Activated CD4-positive, alpha-beta T cell treated with anti-CD3 and anti-CD28 coated beads, Interleukin-2, Interleukin-4, amounts not matched to agents 100 ng/mL and 50 ng/mL, durations not matched to agents 16 hours and 8 hours (primary cell): ENCODE data around the gene PCDHA1.
A peak's percentile ranks its signal among the peaks of the same experiment; 100 is the strongest.

Source experiments
- DNase-seq: peaks from one replicate; pipeline ENCODE4 v3.0.0-alpha.2; 2020; ENCODE audit warnings: low spot score

Gene PCDHA1

GRCh38 chr5:140988608-140989007 is 202.7 kb downstream of the PCDHA1 start:
- no peak for DNase-seq

DNA sequence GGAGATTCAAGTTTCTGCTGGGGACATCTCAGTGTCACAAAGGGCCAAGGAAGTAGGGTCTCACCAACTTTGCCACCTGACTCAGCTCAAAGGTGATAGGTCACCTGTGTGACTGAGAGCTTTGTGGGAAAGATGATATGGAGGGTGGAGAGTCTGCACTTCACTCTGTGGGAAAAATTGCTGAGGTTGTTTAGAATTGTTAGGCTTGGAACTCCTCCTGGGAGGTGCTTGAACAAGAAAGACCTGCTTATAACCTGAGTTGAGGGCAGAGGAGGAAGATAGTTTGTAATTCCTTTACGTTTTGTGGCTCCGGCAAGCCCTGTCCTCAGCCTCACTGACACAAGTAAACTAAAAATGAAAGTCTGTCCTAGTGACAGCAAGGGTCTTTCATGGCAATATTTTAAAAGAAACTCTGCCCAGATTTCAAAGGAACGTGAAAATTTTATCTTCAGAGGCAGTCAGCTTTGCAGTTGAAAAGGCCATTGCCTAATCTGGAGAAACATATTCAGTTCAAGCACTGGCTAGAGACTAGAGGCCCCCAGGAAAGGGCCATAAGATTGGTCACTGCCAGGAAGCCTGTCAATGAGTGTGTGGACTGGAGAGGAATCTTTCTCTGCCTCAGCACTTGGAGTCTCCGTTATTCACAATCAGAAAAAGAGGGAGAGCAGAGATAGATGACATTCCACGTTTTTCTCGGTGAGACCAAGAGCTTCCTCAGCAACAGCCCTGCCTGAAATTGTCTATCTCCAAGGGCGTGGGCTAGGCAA is 203.5 kb downstream of the PCDHA1 start:
- DNase-seq: no peak

DNA sequence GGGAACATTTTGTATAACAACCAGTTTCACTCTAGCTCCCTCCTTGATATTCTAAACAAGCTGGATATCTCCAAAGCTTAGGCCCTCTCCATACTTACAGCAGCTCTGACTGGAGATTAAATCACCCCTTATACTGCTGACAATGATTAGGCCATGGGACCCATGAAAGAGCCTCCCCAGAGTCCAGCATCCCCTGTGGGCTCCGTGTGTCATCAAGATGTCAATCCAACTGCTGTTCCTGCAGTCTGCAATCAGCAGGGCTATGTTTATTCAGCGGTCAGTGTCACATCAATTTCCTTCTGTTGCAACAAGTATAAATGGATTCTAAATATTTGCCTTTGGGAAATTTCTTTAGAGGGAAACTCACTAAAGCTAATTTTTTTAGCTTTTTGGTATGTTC is 206.9 kb downstream of the PCDHA1 start:
- no peak for DNase-seq

DNA sequence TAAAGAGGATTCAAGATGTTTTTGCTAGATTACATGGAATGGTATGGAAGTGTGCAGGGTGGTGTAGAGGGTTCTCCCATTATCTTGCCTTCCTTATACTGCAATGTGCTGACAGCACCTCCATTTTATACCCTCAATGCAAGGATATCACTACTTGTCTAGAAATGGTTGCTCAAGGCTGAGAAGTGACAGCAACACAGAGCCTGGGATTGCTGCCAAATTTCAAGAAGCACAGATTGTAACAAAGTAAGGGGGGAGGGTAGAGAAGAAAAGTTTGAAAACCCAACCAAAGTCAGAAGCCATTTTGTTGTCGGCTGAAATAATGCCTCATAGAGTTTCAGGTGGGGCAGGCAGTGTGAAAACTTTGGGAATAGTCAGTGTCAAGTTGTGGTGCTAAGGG is 210.1 kb downstream of the PCDHA1 start:
- DNase-seq: no peak

GRCh38 chr5:140998921-140999410 is 213.0 kb downstream of the PCDHA1 start:
- DNase-seq: no peak

GRCh38 chr5:141001446-141001843 is 215.5 kb downstream of the PCDHA1 start:
- DNase-seq: no peak

- DNase-seq: no peak
Measured at GRCh38 chr5:141001844-141002604, 216.1 kb downstream of the PCDHA1 start.

DNA sequence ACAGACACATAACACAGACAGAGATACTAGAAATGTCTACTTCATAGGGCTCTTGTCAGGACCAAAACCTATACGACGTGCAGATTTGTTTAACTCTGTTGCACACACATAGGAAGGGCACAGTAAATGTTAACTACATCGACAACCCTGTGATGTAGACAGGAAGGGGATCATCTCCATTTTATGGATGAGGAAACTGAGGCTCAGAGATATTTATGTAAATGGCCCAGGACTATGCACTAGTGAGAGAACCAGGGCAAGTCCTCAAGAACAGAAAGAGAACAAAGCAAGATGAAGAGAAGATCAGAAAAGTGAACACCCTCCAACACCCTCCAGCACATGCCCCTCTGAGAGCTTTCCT is 216.6 kb downstream of the PCDHA1 start:
- DNase-seq: no peak

DNA sequence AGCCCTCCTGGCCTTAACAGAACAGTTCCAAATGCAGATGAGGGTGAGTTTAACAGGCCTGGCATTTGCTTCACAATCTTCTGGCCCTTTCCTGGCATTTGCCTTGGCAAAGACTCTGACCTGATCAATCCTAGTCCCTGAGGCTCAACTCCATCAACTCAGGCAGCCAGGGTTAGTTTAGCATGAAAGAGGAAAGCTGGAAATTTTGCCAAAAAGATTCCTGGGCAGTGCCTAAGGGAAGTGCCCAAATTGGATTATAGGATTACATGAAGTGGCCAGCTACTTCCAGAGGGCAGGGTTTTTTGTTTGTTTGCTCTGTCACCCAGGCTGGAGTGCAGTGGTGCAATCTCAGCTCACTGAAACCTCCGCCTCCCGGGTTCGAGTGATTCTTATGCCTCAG is 217.1 kb downstream of the PCDHA1 start:
- DNase-seq: no peak

DNA sequence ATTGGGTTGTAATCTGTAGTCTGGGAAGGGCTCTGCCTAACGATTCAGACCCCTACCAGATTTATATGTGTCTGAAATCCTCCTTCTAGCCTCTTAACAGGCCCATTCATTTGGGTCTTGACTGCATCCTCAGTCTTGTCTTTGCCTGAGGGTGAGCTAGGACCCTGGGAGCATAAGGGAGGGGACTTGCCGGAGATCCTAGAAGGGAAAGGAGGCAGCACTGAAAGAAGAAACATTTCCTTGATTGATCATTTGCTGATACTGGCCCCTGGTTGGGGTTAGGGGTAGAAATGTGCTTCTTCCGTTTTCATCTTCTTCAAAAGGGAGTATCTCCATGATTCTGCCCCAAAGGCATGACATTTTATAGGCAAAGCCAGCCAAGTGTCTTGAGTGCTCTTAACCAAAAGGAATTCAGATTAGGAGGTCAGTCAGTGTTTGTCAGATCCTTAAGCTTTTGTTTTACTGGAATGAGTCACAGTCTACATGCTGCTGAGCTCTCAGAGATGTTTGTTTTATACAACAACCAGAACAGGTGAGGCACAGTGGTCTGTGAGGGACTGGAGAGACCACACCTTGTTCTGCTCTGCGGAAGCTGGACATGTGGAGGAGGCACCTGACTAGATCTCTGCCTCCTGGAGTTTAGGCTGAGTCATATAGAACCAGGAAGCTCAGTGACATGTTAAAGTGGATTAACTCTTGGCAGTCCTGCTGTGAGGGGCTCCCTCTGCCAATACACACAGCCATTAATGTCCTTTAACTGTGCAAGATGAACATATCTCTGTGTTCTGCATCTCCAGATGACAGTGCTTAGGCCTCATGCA is 218.1 kb downstream of the PCDHA1 start:
- DNase-seq: no peak

DNA sequence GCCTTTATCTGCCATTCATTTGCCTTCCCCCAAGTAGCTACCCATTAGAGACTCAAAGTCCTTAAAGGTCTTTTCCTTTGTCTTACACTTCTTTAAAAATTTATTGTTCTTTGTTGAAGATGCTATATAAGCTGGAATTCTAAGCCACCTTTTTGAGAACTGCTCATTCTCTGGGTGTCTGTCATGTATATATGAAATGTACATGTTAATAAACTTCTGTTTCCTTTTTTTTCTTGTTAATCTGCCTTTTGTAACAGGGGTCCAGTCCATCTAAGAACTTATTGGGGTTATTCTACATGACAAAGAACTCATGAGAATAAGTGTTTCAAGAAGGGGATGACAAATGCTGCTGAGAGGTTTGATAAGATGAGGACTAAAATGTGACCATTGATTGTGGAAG is 221.9 kb downstream of the PCDHA1 start:
- no peak for DNase-seq

- no peak for DNase-seq
Measured at GRCh38 chr5:141010047-141010793, 224.3 kb downstream of the PCDHA1 start.

DNA sequence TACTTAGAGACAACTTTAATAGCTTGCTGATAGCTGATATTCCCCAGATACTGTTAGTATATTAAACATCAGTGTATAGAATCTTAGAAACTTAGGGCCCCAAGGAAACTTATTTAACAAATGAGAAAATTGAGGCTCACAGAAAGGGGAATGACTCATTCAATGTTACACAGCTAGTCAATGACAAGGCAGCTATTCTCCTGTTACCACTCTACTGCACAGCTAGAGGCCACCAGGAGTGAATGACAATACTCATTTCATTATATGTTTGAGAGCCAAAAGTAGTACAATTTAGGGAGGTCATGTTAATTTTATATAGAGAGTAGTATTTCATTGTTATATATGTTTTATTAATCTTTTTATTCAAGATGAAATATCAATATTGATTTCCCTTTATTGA is 232.0 kb downstream of the PCDHA1 start:
- DNase-seq: no peak

- no peak for DNase-seq
Measured at GRCh38 chr5:141022384-141022783, 236.4 kb downstream of the PCDHA1 start.

- no peak for DNase-seq
Measured at GRCh38 chr5:141031006-141031405, 245.1 kb downstream of the PCDHA1 start.

DNA sequence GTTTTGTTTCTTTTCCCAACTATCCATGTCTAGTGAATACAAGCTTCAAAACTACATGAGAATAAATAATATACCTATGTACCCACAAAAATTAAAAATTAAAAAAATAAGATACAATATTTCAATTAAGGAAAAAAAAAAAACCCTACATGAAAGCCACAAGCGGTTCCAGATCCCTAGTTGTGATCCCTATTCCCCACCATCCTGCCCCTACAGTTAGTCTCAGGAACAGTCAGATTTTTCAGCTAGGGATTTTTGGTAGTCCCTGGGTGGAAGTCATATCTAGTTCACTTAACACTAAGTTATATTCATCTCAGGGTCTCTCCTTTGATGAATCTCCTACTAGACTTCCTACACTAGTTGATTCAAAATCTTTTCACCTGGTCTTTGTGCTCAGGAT is 246.7 kb downstream of the PCDHA1 start:
- DNase-seq: no peak

DNA sequence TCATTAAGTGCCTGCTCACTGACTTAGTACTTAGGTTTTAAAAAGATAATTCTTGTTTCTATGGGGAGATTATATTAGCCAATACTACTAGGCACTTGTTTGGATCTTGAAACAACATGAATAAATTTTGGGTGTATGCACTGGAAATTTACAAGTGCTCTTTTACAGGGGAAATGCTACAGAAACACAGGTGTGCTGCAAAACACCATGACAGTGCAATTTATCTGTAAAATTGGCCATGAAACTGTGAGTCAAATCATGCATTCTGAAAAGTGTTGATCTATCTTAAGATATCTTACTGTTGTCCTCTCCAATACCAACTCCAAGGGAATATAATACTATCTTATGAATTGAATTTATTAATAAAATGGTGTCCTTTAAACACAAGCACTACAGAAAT is 253.1 kb downstream of the PCDHA1 start:
- DNase-seq: no peak

DNA sequence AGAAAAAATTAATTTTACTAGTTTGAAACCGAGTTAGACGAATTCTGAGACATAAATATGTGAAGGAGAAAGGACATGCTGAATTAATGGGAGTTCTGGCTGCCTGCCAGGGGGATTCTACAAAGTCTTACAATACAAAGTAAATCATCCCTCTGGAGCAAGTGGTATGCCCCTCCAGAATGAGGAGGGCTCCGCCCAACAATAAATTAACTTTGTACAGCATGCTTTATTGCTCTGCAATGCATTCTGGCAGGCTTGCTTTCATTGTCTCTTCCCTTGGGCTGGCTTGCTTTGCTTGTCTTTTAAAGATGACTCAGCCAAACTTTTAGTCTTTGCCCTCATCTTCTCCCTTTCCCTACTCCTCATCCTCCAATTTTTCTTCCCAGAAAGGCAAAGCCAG is 253.6 kb downstream of the PCDHA1 start:
- DNase-seq: no peak

DNA sequence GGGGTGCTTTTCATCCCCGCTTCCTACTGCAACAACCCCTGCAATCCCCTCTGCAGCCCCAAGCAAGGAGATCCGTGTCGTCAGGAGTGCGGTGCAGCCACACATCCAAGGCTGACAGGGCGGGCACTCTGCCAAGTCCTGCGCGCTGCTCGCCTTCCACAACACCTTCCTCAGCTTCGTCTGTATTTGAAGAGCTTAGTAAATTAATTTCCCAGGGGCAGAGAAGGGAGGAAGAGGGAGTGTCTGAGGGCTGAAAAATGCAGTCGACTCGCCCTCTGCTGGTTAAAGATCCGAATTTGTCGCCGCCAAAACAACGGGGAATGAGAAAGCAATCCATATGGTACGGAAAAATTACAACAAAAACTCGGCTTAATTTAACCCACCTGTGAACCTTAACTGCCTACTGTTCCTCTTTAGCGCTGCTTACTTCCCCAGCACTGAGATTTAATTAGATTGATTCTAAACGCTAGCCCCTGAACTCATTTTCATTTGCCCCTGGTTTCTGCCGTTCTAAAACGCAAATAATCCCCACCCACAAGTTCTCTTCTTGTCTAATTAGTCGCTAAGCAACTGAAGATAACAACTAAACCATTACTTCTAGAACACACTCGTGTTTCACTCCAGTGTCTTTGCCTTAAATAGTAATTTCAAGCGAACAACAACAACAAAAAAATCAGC is 254.3 kb downstream of the PCDHA1 start:
- DNase-seq: no peak

GRCh38 chr5:141040771-141041426 is 255.0 kb downstream of the PCDHA1 start:
- peak; percentile 74 for DNase-seq

GRCh38 chr5:141041427-141041785 is 255.5 kb downstream of the PCDHA1 start:
- no peak for DNase-seq
